ENCODE measurements around the gene KCNMB1. TPM values are rescaled to one million over a fixed set of nuclear protein-coding genes. Genes with fewer than 3 reads are reported as not detected.

KCNMB1 gene
- total RNA-seq, 1 donor from 2014 or later, result 1.1 TPM

GRCh38 chr5:170361116-170361515 lies 28.1 kb downstream of the KCNMB1 start:
- Mint-ChIP-seq H3K9me3 (ENCODE audit: unreplicated experiment) (no peaks in the 10 kb centered on the region), H3K4me1 (ENCODE audit: unreplicated experiment) (peaks cover 18% of the 10 kb centered on the region), H3K27me3 (ENCODE audit: unreplicated experiment) (peaks cover 9% of the 10 kb centered on the region), H3K27ac (ENCODE audit: unreplicated experiment) (no peak overlapping the region), H3K36me3 (ENCODE audit: low read depth, unreplicated experiment) (no peaks in the 10 kb centered on the region), H3K4me3 (ENCODE audit: unreplicated experiment) (no peak overlapping the region)
- TF ChIP-seq CTCF (IDR thresholded peaks at IDR 0.05; ENCODE audit: unreplicated experiment), result no peak
- no peak for DNase-seq (ENCODE audit: low spot score)

GRCh38 chr5:170360709-170361108 lies 28.5 kb downstream of the KCNMB1 start:
- Mint-ChIP-seq H3K4me1 (ENCODE audit: unreplicated experiment) (peaks cover 18% of the 10 kb centered on the region), H3K27ac (ENCODE audit: unreplicated experiment) (no peak overlapping the region), H3K27me3 (ENCODE audit: unreplicated experiment) (peaks cover 8% of the 10 kb centered on the region), H3K4me3 (ENCODE audit: unreplicated experiment) (no peak overlapping the region), H3K36me3 (ENCODE audit: low read depth, unreplicated experiment) (no peaks in the 10 kb centered on the region), H3K9me3 (ENCODE audit: unreplicated experiment) (no peaks in the 10 kb centered on the region)
- DNase-seq (ENCODE audit: low spot score), result no peak
- TF ChIP-seq CTCF (IDR thresholded peaks at IDR 0.05; ENCODE audit: unreplicated experiment), result no peak

GRCh38 chr5:170357955-170358444 lies 31.2 kb downstream of the KCNMB1 start:
- H3K9me3 Mint-ChIP-seq (ENCODE audit: unreplicated experiment), result no peaks in the 10 kb centered on the region
- peaks cover 32% of the 10 kb centered on the region for H3K4me1 Mint-ChIP-seq (ENCODE audit: unreplicated experiment)
- peaks cover 5% of the 10 kb centered on the region for H3K27me3 Mint-ChIP-seq (ENCODE audit: unreplicated experiment)
- no peak overlapping the region for H3K27ac Mint-ChIP-seq (ENCODE audit: unreplicated experiment)
- no peak overlapping the region for H3K4me3 Mint-ChIP-seq (ENCODE audit: unreplicated experiment)
- DNase-seq (ENCODE audit: low spot score), result no peak
- H3K36me3 Mint-ChIP-seq (ENCODE audit: low read depth, unreplicated experiment), result peaks cover 4% of the 10 kb centered on the region
- no peak for TF ChIP-seq CTCF (IDR thresholded peaks at IDR 0.05; ENCODE audit: unreplicated experiment)

- H3K4me3 Mint-ChIP-seq (ENCODE audit: unreplicated experiment), result no peak overlapping the region
- peaks cover 5% of the 10 kb centered on the region for H3K27me3 Mint-ChIP-seq (ENCODE audit: unreplicated experiment)
- H3K9me3 Mint-ChIP-seq (ENCODE audit: unreplicated experiment), result no peaks in the 10 kb centered on the region
- DNase-seq (ENCODE audit: low spot score), result no peak
- peaks cover 4% of the 10 kb centered on the region for H3K36me3 Mint-ChIP-seq (ENCODE audit: low read depth, unreplicated experiment)
- H3K4me1 Mint-ChIP-seq (ENCODE audit: unreplicated experiment), result peaks cover 26% of the 10 kb centered on the region
- H3K27ac Mint-ChIP-seq (ENCODE audit: unreplicated experiment), result no peak overlapping the region
- TF ChIP-seq CTCF (IDR thresholded peaks at IDR 0.05; ENCODE audit: unreplicated experiment), result no peak
Measured at GRCh38 chr5:170355601-170356098, 33.5 kb downstream of the KCNMB1 start.

GRCh38 chr5:170353961-170354360 lies 35.2 kb downstream of the KCNMB1 start:
- no peak overlapping the region for H3K4me3 Mint-ChIP-seq (ENCODE audit: unreplicated experiment)
- H3K27ac Mint-ChIP-seq (ENCODE audit: unreplicated experiment), result no peak overlapping the region
- TF ChIP-seq CTCF (IDR thresholded peaks at IDR 0.05; ENCODE audit: unreplicated experiment), result no peak
- H3K36me3 Mint-ChIP-seq (ENCODE audit: low read depth, unreplicated experiment), result peaks cover 4% of the 10 kb centered on the region
- H3K27me3 Mint-ChIP-seq (ENCODE audit: unreplicated experiment), result peaks cover 1% of the 10 kb centered on the region
- no peaks in the 10 kb centered on the region for H3K9me3 Mint-ChIP-seq (ENCODE audit: unreplicated experiment)
- DNase-seq (ENCODE audit: low spot score), result no peak
- peaks cover 24% of the 10 kb centered on the region for H3K4me1 Mint-ChIP-seq (ENCODE audit: unreplicated experiment)

All from endothelial cell (in vitro differentiated cells).